ENCODE results near the gene RAPGEF2.

- TF ChIP-seq, protein P1, sequence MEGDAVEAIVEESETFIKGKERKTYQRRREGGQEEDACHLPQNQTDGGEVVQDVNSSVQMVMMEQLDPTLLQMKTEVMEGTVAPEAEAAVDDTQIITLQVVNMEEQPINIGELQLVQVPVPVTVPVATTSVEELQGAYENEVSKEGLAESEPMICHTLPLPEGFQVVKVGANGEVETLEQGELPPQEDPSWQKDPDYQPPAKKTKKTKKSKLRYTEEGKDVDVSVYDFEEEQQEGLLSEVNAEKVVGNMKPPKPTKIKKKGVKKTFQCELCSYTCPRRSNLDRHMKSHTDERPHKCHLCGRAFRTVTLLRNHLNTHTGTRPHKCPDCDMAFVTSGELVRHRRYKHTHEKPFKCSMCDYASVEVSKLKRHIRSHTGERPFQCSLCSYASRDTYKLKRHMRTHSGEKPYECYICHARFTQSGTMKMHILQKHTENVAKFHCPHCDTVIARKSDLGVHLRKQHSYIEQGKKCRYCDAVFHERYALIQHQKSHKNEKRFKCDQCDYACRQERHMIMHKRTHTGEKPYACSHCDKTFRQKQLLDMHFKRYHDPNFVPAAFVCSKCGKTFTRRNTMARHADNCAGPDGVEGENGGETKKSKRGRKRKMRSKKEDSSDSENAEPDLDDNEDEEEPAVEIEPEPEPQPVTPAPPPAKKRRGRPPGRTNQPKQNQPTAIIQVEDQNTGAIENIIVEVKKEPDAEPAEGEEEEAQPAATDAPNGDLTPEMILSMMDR (IDR thresholded peaks at IDR 0.05; ENCODE audit: low read depth, low read length, poor library complexity, severe bottlenecking), result no peak
- TF ChIP-seq EZH2phosphoT487 (IDR thresholded peaks at IDR 0.05; ENCODE audit: borderline replicate concordance, low read length), result no peak
These were observed 214.3 kb downstream of the RAPGEF2 start for GRCh38 chr4:159317203-159317602.
